ENCODE results near the gene CLDN10.
"Not testable (repeated sequence)": the region's sequence is repeated elsewhere in the genome, so short reads cannot be mapped to it uniquely, and the experiment has no call there.

The CLDN10 gene

DNA sequence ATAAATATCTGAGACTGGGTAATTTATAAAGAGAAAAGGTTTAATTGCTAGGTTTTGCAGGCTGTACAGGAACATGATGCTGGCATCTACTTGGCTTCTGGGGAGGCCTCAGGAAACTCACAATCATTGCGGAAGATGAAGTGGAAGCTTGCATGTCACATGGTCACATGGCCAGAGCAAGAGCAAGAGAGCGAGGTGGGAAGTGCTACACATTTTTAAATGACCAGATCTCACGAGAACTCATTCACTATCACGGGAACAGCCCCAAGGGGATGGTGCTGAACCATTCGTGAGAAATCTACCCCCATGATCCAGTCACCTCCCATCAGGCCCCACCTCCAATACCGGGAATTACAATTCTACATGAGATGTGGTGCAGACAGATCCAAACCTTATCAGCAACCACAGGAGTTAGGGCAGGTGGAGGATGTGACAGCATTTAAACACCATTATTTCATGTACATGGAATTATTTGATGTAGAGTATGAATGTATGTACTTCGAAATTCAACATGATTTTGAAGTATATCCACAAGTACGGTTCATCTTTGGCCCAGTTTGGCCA, 10.5 kb upstream of the CLDN10 start:
- no peak for DNase-seq

DNA sequence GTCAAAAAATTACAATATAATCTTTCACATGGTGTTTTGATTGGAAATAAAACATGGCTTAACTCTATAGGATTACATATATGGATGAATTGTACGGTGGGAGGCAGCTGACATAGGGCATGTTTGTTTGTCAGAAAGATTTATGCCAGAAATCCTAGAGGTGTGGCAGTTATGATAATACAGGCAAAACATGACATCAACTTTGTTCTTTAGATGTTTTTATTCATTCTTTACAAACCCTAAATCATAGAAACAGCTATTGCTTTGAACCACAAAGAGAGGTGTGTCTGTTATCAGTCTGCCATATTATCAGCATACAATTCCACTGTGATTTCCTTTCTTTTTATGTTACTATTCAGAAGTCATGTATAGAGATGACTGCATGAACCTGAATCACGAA, 8.2 kb upstream of the CLDN10 start:
- no peak for DNase-seq

DNA sequence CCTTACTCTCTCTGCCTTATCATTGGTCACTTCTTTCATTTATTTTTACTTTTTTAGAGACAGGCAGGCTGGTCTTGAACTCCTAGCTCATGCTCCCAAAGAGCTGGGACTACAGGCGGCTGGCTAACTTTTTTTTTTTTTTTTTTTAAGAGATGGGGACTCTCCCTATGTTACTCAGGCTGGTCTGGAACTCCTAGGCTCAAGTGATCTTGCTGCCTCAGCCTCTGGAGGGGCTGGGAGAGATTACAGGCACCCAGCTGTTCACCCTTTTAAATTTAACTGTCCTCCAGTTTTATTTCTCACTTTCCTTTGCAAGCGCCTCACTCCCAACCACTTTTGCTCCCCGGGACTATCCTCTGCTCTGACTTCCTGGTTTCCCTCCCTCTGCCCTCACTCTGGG, 5.6 kb upstream of the CLDN10 start:
- DNase-seq: no peak

DNA sequence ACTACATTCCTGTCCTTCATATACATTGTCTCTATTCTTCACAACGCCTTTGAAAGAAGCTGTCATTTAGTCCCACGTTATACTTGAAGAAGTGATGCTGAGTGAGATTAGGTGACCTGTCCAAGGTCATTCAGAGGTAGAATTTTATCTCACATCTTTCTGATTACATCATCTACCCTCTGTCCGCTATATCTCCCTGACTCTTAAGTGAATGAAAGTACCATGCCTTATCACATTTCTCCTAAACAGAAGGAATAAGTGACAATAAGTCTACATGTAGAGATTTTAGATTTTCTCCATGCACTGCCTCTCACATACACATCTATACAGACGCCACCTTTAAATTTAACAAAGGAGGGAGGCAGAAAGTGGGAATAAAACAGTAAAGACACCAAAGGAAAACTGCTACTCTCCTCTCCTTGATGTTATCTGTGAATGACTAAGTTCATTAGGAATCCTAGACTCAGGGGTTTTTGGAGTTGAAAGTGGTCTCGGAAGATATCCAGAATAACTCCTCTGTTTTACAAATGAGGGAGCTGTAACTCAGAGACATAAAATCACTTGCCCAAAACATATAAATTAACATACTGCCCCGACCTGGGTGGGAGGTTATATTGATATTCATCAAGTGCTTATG, 4.9 kb upstream of the CLDN10 start:
- DNase-seq: no peak

DNA sequence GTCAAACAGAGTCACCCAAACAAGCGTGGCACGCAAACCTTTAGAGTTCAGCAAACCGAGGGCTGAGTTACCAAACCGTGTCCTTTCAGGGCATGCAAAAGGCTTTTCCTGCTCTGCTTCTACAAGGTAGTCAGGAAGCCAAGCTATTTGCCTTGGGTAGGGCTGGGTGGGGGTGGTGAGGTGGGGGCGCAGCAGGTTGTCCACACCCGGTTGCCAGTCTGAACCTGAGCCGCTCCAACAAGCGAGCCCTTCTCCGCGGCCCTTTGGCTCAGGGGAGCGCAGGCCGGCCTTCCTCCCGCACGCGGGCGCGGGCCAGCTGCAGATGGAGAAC, 347 bp upstream of the CLDN10 start:
- no peak for DNase-seq

DNA sequence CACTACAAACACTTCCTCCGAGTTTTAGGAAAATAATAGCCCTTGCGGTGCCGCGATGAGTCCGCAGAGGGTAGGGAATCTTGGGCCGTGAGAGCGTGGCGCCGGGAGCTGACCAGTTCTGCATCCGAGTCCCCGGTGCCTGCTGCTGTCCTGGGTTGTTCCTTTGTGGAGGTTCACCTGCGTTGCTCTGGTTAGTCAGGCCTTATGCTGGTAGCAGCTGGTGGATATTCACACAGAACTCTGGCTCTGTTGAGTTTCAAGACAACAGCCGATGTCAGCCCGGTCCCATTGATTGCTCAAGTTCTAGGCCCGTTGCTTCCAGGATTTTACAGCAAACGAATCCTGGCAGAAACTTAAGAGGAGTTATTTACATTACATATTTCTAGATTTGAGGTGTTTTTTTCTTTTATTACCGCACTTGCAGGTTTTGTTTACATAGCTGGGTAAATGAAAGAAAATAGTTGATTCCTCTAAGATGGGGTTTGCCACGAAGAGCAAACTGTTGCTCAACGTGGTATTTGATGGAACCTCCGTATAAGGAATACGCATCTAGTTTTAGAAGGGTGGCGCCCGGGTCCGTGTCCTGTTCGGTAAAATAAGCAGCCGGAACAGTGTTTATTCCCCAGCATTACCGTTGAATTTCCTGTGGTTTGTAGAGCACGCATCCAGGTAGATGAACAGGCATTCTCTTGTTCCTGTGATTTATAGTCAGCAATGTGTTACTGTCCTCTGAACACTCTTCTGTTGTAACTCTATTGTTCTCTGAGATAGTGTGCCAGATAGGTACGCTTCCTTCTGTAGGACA, 1.3 kb downstream of the CLDN10 start:
- DNase-seq: no peak

DNA sequence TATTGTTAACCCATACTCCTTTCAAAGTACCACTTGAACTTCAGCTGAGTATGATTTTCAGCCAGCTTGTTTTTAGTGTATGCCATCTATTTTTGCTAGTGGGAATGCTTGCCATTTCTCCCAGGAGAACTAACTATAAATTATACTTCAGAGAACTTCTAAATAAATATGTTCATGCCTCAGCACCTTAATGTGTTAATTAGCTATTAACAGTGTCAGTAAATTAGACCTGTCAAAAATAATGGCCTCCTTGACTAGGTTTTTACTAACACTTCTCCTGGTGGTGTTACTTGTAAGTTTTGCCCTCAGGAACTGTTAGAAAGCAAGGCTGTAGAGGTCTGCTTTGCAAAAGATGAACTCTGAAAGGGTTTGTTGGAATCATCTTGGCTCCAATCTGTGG, 4.5 kb downstream of the CLDN10 start:
- DNase-seq: no peak

DNA sequence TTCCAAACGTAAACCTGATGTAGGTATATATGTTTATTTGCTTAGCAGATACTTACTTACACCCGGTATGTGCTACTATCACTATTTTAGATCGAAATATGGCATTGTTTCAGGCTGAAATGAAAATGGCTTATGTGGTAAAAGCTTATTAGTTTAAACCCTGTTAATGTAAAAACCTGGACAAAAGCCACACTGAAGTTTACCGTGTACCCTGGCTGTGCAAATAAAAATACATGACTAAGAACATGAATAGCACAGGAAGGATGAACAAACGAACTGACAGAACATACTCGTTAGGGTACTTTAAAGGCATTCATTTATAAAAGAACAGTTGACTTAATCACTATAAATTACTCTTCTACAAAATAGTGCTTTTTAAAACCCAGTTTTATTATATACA, 6.6 kb downstream of the CLDN10 start:
- DNase-seq: no peak

DNA sequence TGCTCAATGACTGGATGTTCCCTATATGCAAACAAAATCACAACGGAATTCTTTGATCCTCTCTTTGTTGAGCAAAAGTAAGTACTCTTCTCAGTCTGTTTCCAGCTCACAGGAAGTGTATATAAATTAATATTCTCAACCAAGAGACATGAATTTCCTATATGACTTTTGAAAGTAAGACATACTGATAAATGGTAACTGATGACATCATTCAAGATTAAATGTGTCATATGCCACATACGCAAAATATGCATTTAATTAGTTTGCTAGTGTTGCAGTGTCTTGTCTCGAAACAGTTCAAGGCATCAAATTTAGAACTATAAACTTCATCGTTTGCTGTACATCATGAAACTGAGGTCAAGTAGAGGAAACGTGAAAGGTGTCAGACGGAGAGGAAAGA, 7.9 kb downstream of the CLDN10 start:
- DNase-seq: no peak

DNA sequence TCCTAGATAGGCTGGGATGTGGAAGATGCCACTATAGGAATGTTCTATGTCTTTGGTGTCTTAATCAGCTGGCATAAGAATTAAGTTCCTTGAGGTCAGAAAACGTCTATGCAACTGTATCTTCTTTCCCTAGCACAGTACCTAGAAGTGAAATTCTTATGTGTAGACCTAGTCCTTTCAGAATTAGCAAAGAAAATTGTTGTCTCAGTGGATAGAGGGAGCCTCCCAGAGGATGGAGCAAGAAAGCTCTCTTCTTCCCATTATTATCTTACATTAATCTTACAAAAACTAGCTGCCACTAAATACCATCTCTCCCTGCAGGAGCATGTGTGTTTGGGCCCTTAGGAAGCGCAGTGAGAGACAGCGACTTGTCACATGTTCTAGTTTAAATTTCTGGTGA, 11.6 kb downstream of the CLDN10 start:
- DNase-seq: no peak

DNA sequence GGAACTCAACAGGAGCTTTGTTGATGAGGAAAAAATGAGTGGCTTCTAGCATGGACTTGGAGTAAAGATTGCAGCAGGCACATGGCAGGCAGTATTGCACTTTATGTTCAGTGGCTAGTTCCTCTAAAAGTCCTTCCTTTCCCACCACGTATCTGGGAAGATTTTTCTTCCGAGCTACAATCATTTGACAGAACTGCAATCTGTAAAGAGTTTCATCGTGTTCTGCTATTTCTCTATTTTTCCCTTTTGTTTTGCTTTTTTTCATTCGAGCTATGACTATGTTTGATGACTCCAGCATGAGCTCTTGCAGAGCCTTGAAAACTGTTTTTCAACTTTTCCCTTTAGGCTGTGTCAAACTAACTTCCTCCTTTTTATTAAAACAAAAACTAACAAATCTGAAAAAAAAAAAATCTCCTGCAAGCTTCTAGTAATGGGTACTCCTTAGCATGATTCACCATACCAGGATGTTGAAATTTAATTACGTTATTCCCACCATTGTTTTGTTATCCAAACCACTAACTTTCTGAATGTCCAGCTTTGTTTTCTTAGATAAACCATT, 12.3 kb downstream of the CLDN10 start:
- no peak for DNase-seq

DNA sequence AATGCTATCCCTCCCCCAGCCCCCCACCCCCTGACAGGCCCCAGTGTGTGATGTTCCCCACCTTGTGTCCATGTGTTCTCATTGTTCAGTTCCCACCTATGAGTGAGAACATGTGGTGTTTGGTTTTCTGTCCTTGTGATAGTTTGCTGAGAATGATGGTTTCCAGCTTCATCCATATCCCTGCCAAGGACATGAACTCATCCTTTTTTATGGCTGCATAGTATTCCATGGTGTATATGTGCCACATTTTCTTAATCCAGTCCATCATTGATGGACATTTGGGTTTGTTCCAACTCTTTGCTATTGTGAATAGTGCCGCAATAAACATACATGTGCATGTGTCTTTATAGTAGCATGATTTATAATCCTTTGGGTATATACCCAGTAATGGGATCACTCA, 13.2 kb downstream of the CLDN10 start:
- DNase-seq: not testable (repeated sequence)

DNA sequence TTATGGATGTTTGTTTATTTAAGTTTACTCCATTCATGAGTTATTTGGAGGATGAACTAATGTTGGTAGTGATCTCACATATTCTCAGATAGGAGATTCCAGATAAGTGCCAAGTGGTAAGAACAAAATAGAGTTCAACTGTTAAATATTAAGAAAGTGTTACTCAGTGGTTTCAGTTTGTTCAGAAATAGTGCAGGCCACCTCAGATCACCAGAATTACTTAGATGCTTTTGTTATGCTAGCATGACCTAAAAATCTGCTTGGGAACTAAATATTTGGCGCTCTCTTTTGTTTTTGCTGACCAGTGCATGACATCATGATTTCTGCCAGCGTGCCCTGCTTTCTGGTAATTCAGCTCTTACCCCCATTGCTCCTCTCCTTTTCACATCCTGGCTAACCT, 15.6 kb downstream of the CLDN10 start:
- no peak for DNase-seq

DNA sequence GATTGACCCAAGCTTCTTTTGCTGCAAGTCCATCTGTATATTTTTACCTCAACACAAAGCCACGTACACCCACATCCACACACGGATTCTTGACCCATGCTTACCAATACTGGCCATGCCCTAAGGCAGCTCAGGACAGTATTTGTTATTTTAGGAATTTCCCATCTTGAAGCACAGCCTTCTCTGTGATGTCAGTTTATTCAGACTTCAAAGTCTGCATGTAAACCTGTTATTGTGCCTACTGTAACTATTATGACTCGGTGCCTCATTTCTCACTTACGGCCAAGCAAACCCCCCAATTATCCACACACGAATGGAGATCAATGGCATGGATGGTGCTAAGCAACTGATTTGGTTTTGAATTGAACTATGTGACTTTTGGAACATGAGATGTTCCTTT, 17.5 kb downstream of the CLDN10 start:
- DNase-seq: no peak

DNA sequence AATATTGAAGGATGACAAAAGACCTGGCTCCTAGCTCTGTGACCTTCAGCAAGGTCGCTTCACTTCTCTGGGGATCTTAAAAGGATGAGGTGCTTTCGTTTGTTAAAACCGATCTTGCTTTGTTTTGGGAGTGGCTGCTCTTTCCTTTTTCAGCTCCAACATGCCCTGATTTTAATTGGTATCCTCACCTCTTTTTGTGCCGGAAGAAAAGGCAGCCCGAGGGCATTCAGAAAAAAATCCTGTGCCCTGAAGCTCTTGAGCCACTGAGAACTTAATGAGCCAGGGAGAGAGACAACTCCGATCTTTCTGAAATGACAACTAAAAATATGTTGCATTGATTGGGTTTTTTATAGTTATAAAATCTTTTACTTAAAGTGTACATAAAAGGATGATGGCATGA, 19.4 kb downstream of the CLDN10 start:
- no peak for DNase-seq

DNA sequence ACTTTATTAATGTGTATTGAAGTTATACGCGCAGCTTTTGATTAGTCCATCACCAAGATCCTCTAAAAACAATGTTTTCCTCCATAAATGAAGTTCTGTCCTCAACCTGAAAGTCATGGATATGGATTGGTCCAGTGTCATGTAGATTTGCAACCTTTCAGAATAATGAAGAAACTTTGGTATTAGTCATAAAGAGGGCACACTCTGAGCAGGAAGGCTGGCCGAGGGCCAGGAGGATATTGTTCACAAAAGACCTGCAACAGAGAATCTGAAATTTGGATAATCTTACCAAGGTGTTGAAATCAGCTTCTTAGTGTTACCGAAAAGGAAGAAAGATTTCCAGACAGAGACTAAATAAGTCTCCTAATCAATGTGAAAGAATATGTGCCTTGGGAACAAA, 20.7 kb downstream of the CLDN10 start:
- DNase-seq: no peak

DNA sequence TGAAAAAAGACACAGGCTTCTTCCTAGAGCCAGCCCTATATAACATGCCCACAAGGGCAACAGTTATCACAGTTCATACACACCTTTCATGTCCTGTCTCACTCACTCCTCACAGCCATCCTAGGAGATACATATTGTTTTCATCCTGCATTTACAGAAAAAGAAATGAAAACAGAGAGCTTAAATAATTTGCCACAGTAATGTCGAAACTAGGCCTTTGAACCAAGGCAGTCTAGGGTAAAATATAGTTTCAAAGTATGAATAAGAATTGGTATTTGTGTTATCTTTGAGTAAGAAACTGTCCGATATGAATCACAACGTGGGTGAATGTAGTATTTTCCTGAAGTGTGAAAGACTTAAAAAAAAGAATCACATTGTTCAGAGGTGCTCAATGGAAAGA, 26.8 kb downstream of the CLDN10 start:
- no peak for DNase-seq

DNA sequence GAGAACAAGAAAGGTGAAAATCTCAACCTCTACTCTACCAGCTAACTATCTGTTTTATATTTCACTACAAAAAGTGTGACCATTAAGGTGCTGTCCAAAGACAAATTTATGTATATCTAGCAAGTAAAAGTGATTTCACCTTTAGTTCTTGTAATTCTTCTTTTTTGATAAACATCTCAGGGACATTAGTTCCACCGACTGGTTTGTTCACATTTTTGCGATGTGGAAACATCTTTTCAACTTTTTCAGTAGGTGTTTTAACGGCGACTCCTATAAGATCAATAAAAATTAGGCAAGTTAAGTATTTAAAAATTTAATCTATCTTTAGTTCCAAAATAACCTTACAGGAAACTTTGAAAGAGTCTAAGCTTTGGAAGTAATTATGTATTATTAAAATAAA, 33.3 kb downstream of the CLDN10 start:
- no peak for DNase-seq

DNA sequence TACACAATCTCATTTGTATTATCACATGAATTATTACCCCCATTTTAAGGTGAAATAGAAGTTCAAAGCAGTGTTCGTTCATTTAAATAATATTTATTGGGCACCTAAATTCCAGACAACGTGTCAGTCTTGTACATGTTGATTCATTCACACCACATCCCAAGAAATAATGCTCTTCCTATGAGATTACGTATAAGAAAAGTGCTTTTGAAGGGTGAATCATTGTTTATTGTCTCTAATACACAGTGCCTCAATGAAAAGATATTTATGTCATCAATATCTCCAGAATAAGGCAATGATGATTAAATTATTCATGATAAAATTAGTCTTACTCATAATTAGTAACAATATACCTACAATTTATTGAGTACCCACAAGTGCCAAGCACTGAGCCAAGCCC, 35.6 kb downstream of the CLDN10 start:
- no peak for DNase-seq

DNA sequence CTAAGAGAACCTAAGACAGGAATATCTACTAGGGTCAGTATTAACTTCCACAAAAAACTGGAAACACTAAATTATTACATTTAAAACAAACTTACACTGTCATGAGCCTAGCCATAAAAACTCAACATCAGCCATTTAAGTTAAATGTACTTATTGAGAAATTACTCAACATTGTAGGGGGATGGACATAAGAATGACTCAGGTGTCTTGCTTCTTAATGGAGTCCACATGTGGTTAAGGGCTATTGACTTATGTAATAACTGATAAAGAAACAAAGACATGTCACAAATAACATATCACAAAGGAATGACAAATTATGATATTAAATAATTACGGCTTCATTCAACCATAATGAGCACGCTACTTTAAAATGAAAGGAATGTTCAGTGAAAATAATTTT, 36.2 kb downstream of the CLDN10 start:
- DNase-seq: no peak

DNA sequence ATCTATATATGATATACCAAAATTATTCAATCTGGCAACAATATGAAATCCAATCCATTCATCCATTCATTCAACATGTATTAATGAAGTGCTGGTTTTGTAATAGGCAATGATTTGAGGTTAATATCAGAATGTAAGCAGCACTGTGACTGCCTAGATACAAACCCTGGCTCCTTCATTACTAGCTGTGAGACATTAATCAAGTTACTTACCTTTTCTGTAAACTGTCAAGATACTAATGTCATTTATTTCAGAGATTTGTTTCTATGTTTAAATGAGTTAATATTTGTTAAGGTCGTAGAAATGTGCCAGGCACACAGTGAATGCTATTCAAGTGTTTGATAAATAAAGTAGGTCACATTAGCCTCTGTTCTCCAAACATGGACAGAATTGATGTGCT, 40.9 kb downstream of the CLDN10 start:
- DNase-seq: no peak

DNA sequence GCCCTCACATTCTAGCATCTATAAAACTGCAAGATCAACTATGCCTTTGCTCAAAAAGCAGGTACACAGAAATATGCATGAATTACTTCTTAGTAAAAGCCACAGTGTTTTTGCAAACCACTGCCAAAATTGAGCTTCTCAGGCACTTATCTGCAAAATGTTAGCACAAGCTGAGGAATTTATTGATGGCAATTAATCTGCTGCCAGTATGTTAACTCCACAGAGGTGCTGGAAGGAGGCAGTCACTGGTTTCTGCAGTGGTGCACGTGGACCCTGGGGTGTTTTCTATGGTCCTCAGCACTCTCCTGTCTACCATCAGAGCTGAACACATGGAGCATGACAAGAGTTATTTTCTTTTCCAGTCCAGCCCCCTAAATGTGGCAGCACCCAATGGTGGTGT, 44.2 kb downstream of the CLDN10 start:
- DNase-seq: no peak

DNA sequence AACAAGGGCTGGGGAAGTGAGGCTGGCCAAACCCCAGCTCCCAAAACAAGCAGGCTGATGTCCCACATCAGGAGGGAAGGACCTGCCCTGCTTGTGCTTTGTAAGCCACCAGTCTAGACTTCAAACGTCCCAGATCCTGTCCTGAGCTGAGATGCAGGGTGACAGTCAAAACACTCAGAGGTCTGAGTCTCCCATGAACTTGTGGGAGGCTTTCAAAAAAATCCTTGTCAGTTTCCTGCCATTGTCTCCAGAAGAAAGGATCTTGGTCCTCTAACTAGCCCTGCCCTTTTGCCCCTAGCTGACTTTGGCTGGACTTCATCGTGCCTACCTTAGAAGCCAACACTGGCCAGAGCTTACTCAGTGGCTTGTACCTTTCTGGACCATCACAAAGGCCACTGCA, 48.7 kb downstream of the CLDN10 start:
- no peak for DNase-seq

DNA sequence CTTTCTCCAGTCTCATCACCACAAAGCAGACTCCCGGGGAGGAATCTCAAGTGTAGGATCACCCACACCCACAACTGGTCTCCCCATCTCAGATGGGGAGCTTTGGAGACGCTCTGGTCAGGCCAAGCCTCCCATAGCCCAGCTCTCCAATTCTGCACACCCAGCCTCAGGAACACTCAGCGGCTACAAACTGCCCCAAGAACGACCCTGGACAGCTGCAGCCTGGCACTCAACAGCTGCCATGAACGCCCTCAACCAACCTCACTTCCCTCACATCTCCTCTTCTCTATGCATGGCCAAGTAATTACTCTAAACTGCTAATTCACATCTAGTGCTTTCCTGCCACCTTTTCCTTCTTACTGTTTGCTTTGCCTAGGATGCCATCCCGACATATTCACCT, 49.4 kb downstream of the CLDN10 start:
- no peak for DNase-seq

Data from activated gamma-delta T cell treated with Interleukin-2 at 50 U/mL for 16 hours (primary cell).